GM18526 (cell line): ENCODE data around the gene CLTCL1.

Experiments used
- POLR2A ChIP-seq: IDR thresholded peaks from 3 replicates; pipeline ENCODE4 v1.6.1; 2011; ENCODE audit not compliant: insufficient read length; ENCODE audit errors: extremely low read depth

The CLTCL1 gene

GRCh38 chr22:19231986-19232385 is 59.5 kb downstream of the CLTCL1 start:
- TF ChIP-seq POLR2A: no peak

DNA sequence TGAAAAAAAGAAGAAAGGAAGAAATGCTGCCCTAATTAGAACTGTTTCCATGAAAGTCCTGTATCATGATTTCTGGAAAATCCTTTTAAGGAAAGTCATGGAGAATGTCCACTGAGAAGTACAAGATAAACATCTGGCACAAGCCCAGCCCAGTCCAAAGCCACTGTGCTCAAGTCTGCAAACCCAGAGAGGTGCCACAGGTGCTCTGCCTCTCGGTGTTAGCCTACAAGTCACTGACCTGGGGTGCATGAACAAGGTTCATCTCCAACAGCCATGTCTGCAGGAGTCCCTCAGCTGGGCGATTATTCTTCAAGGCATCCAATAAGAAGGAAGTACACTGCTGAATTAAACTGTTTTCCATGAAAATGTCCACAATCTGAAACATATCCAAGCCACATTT is 61.9 kb downstream of the CLTCL1 start:
- no peak for TF ChIP-seq POLR2A

GRCh38 chr22:19228179-19228578 is 63.3 kb downstream of the CLTCL1 start:
- no peak for TF ChIP-seq POLR2A

GRCh38 chr22:19226428-19226827 is 65.1 kb downstream of the CLTCL1 start:
- no peak for TF ChIP-seq POLR2A

DNA sequence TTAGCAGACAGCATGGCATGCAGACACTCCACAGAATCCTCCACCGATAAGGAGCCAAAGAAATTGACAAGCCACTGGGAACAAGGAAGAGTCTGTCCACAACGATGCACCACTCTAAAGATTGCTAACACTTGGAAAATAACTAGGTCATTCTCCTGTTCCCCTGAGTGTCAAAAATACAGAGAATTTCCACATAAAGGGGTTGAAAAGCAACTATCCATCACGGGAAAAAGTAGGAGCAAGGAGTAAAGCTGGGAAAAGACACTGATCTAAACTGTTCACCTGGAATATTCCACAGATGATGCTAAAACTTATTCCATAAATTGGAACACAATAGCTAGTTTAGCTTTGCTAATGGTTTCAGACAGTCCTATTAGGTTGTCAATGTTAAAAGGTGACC is 66.0 kb downstream of the CLTCL1 start:
- TF ChIP-seq POLR2A: no peak

- no peak for TF ChIP-seq POLR2A
These were observed 66.5 kb downstream of the CLTCL1 start for GRCh38 chr22:19224985-19225384.

GRCh38 chr22:19224557-19224956 is 67.0 kb downstream of the CLTCL1 start:
- TF ChIP-seq POLR2A: no peak

GRCh38 chr22:19223617-19224016 is 67.9 kb downstream of the CLTCL1 start:
- TF ChIP-seq POLR2A: no peak

DNA sequence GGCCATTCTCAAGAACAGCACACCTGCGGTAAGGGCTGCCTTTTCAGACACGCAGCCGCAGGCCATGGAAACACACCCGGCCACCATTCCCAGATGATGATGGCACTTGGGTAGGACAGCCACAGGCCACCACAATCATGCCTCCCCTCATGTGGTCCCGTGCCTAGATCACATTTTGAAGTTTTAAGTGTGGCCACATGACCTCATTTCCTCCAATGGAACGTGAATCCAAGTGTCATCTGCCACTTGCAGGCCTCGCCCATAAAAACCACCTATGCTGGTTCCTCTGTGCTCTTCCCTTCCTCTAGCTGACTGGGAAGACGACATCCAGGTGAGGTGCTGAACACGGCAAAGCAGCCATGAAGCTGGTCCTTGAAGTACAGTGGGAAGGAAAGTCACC is 68.4 kb downstream of the CLTCL1 start:
- no peak for TF ChIP-seq POLR2A

DNA sequence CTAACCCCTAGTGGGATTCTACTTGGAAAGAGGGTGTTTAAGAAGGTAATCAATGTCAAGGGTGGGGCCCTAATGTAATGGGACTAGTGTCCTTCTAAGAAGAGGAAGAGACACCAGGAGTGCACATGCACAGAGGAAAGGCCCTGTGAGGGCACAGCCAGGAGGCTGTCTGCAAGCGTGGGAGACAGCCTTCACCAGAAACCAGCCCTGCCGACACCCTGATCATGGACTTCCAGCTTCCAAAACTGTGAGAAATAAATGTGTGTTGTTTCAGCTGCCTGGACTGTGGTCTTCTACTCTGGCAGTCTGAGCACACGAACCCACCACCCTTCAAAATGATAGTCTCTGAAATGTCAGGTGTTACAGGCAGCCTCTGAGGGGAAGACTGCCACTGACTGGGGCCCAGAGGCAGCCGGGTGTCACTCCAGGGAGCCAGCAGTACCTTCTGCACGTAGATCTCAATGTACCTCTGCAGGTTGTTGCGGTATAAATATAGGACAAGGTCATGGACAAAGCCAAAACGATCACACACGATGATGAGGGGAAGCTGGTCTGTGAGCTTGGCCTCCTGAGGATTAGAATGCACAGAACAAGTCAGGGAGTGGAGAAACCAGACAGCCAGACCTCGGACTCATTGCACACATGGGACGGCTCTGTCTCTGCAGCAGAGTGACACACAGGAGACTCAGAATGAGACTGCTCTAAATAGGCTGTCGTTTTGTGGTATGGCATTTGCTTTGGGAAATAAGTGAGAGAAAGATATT is 69.1 kb downstream of the CLTCL1 start:
- TF ChIP-seq POLR2A: no peak

DNA sequence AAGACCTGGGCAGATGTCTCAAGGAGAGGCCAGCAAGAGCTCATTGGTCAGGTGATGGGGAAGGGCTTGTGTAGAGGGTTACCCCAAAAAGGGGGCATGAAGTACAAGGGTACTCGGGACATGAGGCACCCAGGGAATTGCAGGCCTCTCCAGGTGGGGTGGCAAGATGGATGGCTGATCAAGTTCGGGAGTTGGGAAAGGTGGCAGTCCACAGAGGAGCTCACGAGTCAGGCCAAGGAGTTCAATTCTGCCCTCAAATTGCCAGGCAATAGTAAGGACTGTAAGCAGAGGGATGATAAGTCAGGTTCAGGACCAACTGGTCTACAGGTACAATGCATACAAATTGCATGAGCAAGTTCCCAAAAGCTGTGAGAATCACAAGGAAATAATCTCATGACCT is 70.7 kb downstream of the CLTCL1 start:
- TF ChIP-seq POLR2A: no peak

- TF ChIP-seq POLR2A: no peak
These were observed 72.8 kb downstream of the CLTCL1 start for GRCh38 chr22:19218541-19219233.

- no peak for TF ChIP-seq POLR2A
These were observed 74.9 kb downstream of the CLTCL1 start for GRCh38 chr22:19216579-19216978.

DNA sequence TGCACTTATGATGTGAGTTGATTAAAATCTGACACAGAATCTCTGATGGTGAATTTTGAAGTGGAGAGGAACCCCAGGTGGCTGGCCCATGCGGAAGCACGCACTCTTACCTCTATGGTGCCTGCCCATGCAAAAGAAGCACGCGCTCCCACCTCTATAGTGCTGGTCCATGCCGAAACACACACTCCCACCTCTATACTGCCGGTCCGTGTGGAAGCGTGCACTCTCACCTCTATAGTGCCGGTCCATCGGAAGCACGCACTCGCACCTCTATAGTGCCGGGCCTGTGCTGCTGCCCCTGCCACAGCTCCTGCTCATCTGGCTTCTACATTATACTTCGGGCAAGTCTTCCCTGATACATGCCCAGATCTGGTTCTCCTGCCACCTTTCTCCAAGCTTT is 76.2 kb downstream of the CLTCL1 start:
- TF ChIP-seq POLR2A: no peak

DNA sequence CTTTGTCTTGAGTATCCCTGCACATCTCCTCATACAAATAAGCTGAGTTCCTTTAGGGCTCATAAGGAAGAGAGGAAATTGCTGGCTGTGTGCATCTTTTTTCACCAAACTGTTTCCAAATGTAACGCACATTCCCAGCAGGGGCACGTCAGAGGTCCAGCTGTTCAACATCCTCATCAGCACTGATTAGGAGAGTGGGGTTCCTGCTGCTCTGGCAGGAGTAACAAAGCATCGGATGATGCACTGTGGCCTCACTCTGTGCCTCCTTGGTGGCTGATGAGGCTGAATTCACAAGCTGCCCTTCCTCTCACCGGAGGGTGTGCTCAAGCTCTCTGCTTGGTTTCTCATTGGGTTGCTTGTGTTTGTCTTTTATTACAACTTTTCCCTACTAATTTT is 77.4 kb downstream of the CLTCL1 start:
- TF ChIP-seq POLR2A: no peak

DNA sequence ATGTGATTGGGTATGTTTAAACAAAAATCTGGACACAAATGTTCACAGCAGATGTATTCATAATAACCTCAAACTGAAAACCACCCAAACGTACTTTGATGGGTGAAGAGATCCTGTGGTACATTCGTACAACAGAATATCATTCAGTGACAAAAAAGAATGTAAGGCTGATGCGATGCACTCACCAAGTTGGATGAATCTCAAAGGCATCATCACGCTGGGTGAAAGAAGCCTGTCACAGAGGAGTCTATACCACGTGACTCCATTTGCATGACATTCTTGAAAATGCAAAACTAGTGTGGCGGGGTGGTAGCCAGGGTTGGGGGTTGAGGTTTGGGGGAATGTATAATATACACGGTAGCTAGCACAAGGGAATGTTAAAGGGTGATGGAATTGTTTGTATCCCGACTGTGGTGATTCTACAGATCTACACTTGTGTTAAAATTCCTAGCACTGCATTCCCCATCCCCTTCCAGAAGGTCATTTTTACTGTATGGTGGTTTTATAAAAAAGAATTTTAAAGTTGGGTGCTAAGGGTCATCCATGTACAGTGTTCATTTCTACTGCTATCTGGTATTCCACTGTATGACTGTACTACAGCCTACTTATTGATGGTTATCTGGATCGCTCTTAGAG is 78.0 kb downstream of the CLTCL1 start:
- TF ChIP-seq POLR2A: no peak
